ENCODE measurements around the gene BTG1. TPM values are rescaled to one million over a fixed set of nuclear protein-coding genes. Genes with fewer than 3 reads are reported as not detected.

Gene BTG1
- total RNA-seq, 1 experiment from 2014 or later = 32.7 TPM

GRCh38 chr12:92123780-92124688 is 21.6 kb downstream of the BTG1 start:
- no peak overlapping the region for H3K18ac ChIP-seq (ENCODE audit: insufficient read length, low read depth, low read length)
- no peaks in the 10 kb centered on the region for H3K27me3 Mint-ChIP-seq (ENCODE audit: low read depth)
- peaks cover 21 to 34% of the 10 kb centered on the region in 2 experiments for H3K4me1 Mint-ChIP-seq
- H3K23ac ChIP-seq (ENCODE audit: insufficient read length, low read depth, low read length) = no peak overlapping the region
- no peak overlapping the region for H2AK5ac ChIP-seq (ENCODE audit: insufficient read length, low read length)
- no peak overlapping the region for H4K91ac ChIP-seq (ENCODE audit: insufficient read length, low read depth, low read length)
- no peak for DNase-seq
- no peak overlapping the region for H3K4me3 Mint-ChIP-seq
- peak overlapping the region in 2 of 3 experiments; percentile 47 to 64; a peak in 2 of 7 replicates for H3K27ac Mint-ChIP-seq
- TF ChIP-seq CTCF (conservative IDR thresholded peaks at IDR 0.05) = no peak
- H4K5ac ChIP-seq (ENCODE audit: insufficient read length, low read depth, low read length) = no peak overlapping the region
- H3K27ac ChIP-seq (ENCODE audit: insufficient read length, low read depth, low read length) = no peak overlapping the region
- H2BK5ac ChIP-seq (ENCODE audit: insufficient read length, low read length) = no peak overlapping the region
- peaks cover 4% of the 10 kb centered on the region for H3K79me1 ChIP-seq (ENCODE audit: insufficient read depth, low read depth, low read length, poor library complexity, severe bottlenecking)
- peaks cover 7 to 50% (median 32%) of the 10 kb centered on the region in 3 experiments for H3K36me3 Mint-ChIP-seq (ENCODE audit: insufficient read depth in 1 of 3, low read depth in 3 of 3)
- H2AFZ ChIP-seq (ENCODE audit: low read length) = no peak overlapping the region
- no peak overlapping the region for H4K8ac ChIP-seq (replicated peaks; ENCODE audit: insufficient read length, low read depth, low read length)
- peaks cover 5% of the 10 kb centered on the region; the same call in 1 of the 2 replicates for H3K4me1 ChIP-seq (ENCODE audit: insufficient read depth, low read length)
- no peak overlapping the region for H2BK12ac ChIP-seq (ENCODE audit: insufficient read length, low read depth, low read length)
- no peak overlapping the region for H3T11ph ChIP-seq (ENCODE audit: low read length)
- peaks cover 4 to 6% of the 10 kb centered on the region in 2 experiments; a peak in 3 of 5 replicates for H3K9me3 Mint-ChIP-seq
- H3K14ac ChIP-seq (ENCODE audit: insufficient read depth, low read length) = no peak overlapping the region
- H3K23me2 ChIP-seq (ENCODE audit: insufficient read length, low read depth, low read length, poor library complexity, severe bottlenecking) = no peaks in the 10 kb centered on the region
- H3K27me3 ChIP-seq (ENCODE audit: insufficient read depth, low read length) = no peaks in the 10 kb centered on the region
- H2BK120ac ChIP-seq (ENCODE audit: low read depth, low read length, poor library complexity, severe bottlenecking) = no peak overlapping the region
- no peak overlapping the region for H3K9ac ChIP-seq (ENCODE audit: extremely low read depth, insufficient read length, low read length)
- no peak overlapping the region for H2BK20ac ChIP-seq (ENCODE audit: low read depth, low read length, poor library complexity, severe bottlenecking)
- H3K56ac ChIP-seq (ENCODE audit: insufficient read length, low read depth, low read length) = no peak overlapping the region
- H3K4ac ChIP-seq (ENCODE audit: low read depth, low read length) = no peak overlapping the region
- WGBS (ENCODE audit: extremely low coverage, insufficient read length, low lambda C conversion rate) = no CpG with 5 or more reads among the region's 2 CpGs
- H4K20me1 ChIP-seq (ENCODE audit: control insufficient read depth, insufficient read depth, insufficient read length) = no peaks in the 10 kb centered on the region
- no peaks in the 10 kb centered on the region for H3K9me3 ChIP-seq (ENCODE audit: control insufficient read depth, low read depth, low read length)
- no peak overlapping the region for H2BK15ac ChIP-seq (ENCODE audit: low read depth, low read length)
- no peaks in the 10 kb centered on the region; the same call in 1 of the 2 replicates for H3K79me2 ChIP-seq (ENCODE audit: insufficient read depth, low read length)
- H3K4me2 ChIP-seq (ENCODE audit: insufficient read depth, insufficient read length, low read length) = no peak overlapping the region
